Measurements from ENCODE around the gene KIAA0753.

- TF ChIP-seq RXRA (IDR thresholded peaks at IDR 0.05; ENCODE audit: borderline replicate concordance, low read depth) (no peak), REST (IDR thresholded peaks at IDR 0.05; ENCODE audit: low read depth, low read length) (no peak), CTCF (IDR thresholded peaks at IDR 0.05) (no peak), EZH2phosphoT487 (IDR thresholded peaks at IDR 0.05; ENCODE audit: borderline replicate concordance, low read depth) (no peak)
Observed at GRCh38 chr17:6548034-6548433, 92.5 kb downstream of the KIAA0753 start.

Data from SK-N-SH (cell line).